HepG2 (cell line): ENCODE results near the gene USP19. TPM values are rescaled to one million over a fixed set of nuclear protein-coding genes. Genes with fewer than 3 reads are reported as not detected.

Source experiments
- ATAC-seq: fragments of 200-7000 bp; cut with Tn5 transposase; 3 replicates; pipeline ENCODE4 v1.9.1; 2020; ENCODE audit warnings: mild to moderate bottlenecking, moderate library complexity
- BruUV-seq: library from RNA; stranded (reverse); fragments of 400-500 nt; replicated peaks from 2 replicates; lab custom pipeline; 2021; lab: Mats Ljungman, UMichigan
- CTCF ChIA-PET: fragments of 300-600 bp; formaldehyde crosslinking; extraction: SDS; loops from one replicate; lab custom pipeline; 2021; ENCODE audit warnings: low total read pairs, inconsistent platforms, low intra/inter-chr PET ratio; lab: Yijun Ruan, JAX
- POLR2A ChIA-PET: fragments of 350-600 bp; sonication (Branson Sonifier 250); formaldehyde crosslinking; loops from one replicate; lab custom pipeline; 2020; ENCODE audit warnings: antibody characterized with exemption, inconsistent platforms; lab: Yijun Ruan, JAX
- DNase-seq: peaks from one replicate; pipeline ENCODE4 v3.0.0-alpha.2; 2015; ENCODE audit warnings: low spot score
- FAIRE-seq: peaks from 3 replicates; lab custom pipeline; 2011; peaks lifted over from hg19 to GRCh38; lab: Jason Lieb, UNC
- H2AFZ ChIP-seq: one replicate; pipeline ENCODE4 v1.6.1; 2011; ENCODE audit warnings: low read length, inconsistent platforms
- H3K27ac ChIP-seq: fragments of 300-600 bp; 3 replicates; pipeline ENCODE4 v1.8.0; 2011; ENCODE audit warnings: mixed run types, mild to moderate bottlenecking, mixed read lengths, low read length, inconsistent platforms; ENCODE audit not compliant: insufficient read depth; ENCODE audit errors: extremely low read length
- H3K27me3 ChIP-seq, 2 experiments: fragments of 200-600 bp in 1 of 2; 2 replicates in 1 of 2; 3 replicates in 1 of 2; pipeline versions ENCODE4 v1.6.0 to v1.8.0; 2011; ENCODE audit warnings: low read length in 2 of 2, mild to moderate bottlenecking in 2 of 2, moderate library complexity in 2 of 2, inconsistent platforms in 1 of 2; ENCODE audit not compliant: insufficient read depth in 2 of 2, control insufficient read depth in 1 of 2
- H3K36me3 ChIP-seq, 2 experiments: fragments of 200-600 bp in 1 of 2; replicated peaks in 1 of 2; 2 replicates in 1 of 2; 3 replicates in 1 of 2; pipeline versions ENCODE4 v1.5.1 to v1.8.0; 2011; ENCODE audit warnings: low read length in 2 of 2, inconsistent platforms in 1 of 2; ENCODE audit not compliant: insufficient read depth in 2 of 2, control insufficient read depth in 1 of 2
- H3K4me1 ChIP-seq: 2 replicates; pipeline ENCODE4 v1.5.1; 2012; ENCODE audit warnings: low read length, inconsistent platforms; ENCODE audit not compliant: insufficient read depth
- H3K4me2 ChIP-seq: 2 replicates; pipeline ENCODE4 v1.6.0; 2011; ENCODE audit warnings: low read depth, low read length, inconsistent platforms
- H3K4me3 ChIP-seq, 3 experiments: fragments of 200-600 bp in 1 of 3; sonication (generic), shearing (Covaris generic) in 1 of 3; replicated peaks in 1 of 3; 2 replicates each; pipeline ENCODE4 v1.5.1; 2011 to 2016; ENCODE audit warnings: low read length in 3 of 3, inconsistent platforms in 2 of 3, low read depth in 2 of 3, mild to moderate bottlenecking in 2 of 3, control low read depth in 1 of 3, mixed read lengths in 1 of 3; ENCODE audit not compliant: insufficient read depth in 1 of 3
- H3K79me2 ChIP-seq: one replicate; pipeline ENCODE4 v1.6.1; 2011; ENCODE audit warnings: low read length, inconsistent platforms; ENCODE audit not compliant: insufficient read depth
- H3K9ac ChIP-seq: 2 replicates; pipeline ENCODE4 v1.6.0; 2011; ENCODE audit warnings: mild to moderate bottlenecking, low read depth, low read length, inconsistent platforms; ENCODE audit not compliant: insufficient read depth
- H3K9me3 ChIP-seq: 2 replicates; pipeline ENCODE4 v1.5.1; 2012; ENCODE audit warnings: mild to moderate bottlenecking, low read length
- H4K20me1 ChIP-seq: 2 replicates; pipeline ENCODE4 v1.6.0; 2011; ENCODE audit warnings: inconsistent platforms, mild to moderate bottlenecking, low read length, moderate library complexity; ENCODE audit not compliant: insufficient read depth
- AGO2 ChIP-seq: fragments of 200-400 bp; formaldehyde crosslinking; optimal IDR thresholded peaks from 2 replicates; pipeline ENCODE3; 2017; ENCODE audit warnings: mild to moderate bottlenecking, low read depth, low read length, moderate library complexity
- BRD4 ChIP-seq: sonication (generic); formaldehyde crosslinking; IDR thresholded peaks from 2 replicates; pipeline ENCODE4 v1.4.0; 2020; ENCODE audit warnings: missing genetic modification reagents
- FOSL1 ChIP-seq: sonication (generic); formaldehyde crosslinking; IDR thresholded peaks from 2 replicates; pipeline ENCODE4 v1.9.0; 2021; ENCODE audit warnings: missing genetic modification reagents, borderline replicate concordance
- HMG20A ChIP-seq: IDR thresholded peaks from 2 replicates; pipeline ENCODE4 v1.6.1; 2016; ENCODE audit warnings: borderline replicate concordance
- PCBP1 ChIP-seq: fragments of 200-400 bp; formaldehyde crosslinking; IDR thresholded peaks from 2 replicates; pipeline ENCODE4 v1.6.1; 2017; ENCODE audit warnings: mild to moderate bottlenecking, low read depth, low read length, borderline replicate concordance
- ZNF713 ChIP-seq: sonication (generic); formaldehyde crosslinking; IDR thresholded peaks from 2 replicates; pipeline ENCODE4 v1.4.0; 2020; ENCODE audit warnings: mild to moderate bottlenecking, missing genetic modification reagents
- WGBS: methylation state at CpG from one replicate; pipeline ENCODE4 v1.1.6; 2017; ENCODE audit warnings: low lambda C conversion rate; 5-methylcytosine and 5-hydroxymethylcytosine counted together
- in situ Hi-C: cut with HindIII; loops from 2 replicates; pipeline ENCODE4 v1.10.0; 2017; ENCODE audit warnings: low pct_unique_long_range_greater_than_20kb; ENCODE audit not compliant: extremely low pct_ligation_motif_present
- intact Hi-C: fragments of 100-400 bp; cut with micrococcal nuclease; formaldehyde crosslinking; loops from one replicate; pipeline ENCODE4 v1.10.0; 2022; ENCODE audit not compliant: unreplicated experiment
- microRNA-seq: library from miRNA; unstranded; fragments of <30 nt; microRNA quantifications from one replicate; pipeline ENCODE4, GENCODE V29; 2020
- polyA plus RNA-seq, 8 experiments: library from polyadenylated mRNA; depleted of rRNA in 3 of 8; stranded (reverse) in 7 of 8; unstranded in 1 of 8; fragments of >200 nt; fragmentation: Illumina TruSeq in 4 of 8; extraction: Trizol in 4 of 8; gene quantifications; 2 replicates each; pipeline versions ENCODE4 v1.2.1 to v1.2.3, GENCODE V29; 2011 to 2016; ENCODE audit warnings: low read depth in 4 of 8, missing spikeins in 1 of 8, mixed read lengths in 1 of 8; ENCODE audit not compliant: insufficient read depth in 1 of 8
- small RNA-seq, 3 experiments: library from RNA; depleted of rRNA; stranded (forward); fragments of <200 nt; gene quantifications; one replicate each; pipeline ENCODE3, GENCODE V24; 2012; ENCODE audit warnings: low read depth in 2 of 3, low replicate concordance in 1 of 3; ENCODE audit not compliant: insufficient read length in 3 of 3, insufficient read depth in 2 of 3
- total RNA-seq, 5 experiments: library from RNA; depleted of rRNA; stranded (reverse); fragments of >200 nt; fragmentation: Illumina TruSeq; extraction: Trizol; gene quantifications; 2 replicates each; pipeline ENCODE4 v1.2.3, GENCODE V29; 2016; ENCODE audit warnings: low read depth in 1 of 5

Gene USP19
- total and polyA plus RNA-seq, 2 of the 13 experiments (the other 11 are each of a cell fraction or from before 2014, with no cell fraction given): 28.3 to 31.7 TPM

DNA sequence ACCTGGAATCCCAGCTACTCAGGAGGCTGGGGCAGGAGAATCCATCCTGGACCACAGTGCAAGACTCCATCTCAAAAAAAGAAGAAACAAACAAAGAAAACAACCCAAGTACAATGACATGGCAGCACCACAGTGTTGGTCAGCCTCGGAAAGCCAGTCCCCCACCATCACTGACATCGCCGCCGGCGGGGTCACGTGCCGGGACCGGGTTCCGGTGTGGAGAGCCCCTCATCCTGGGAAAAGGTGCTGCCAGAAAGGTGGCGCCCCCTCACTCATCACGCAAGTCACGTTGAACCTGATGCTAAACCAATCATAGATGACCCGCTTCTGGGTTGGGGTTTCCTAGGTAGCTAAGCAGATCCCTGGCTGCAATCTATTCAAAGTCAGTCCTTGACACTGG, 44.5 kb downstream of the USP19 start:
- peaks cover 33% of the 10 kb centered on the region for H3K79me2 ChIP-seq
- H3K9ac ChIP-seq: no peak overlapping the region
- H4K20me1 ChIP-seq: 0 out of 2 replicates have a peak, but pooled peaks cover 9% of the 10 kb centered on the region
- ChIA-PET CTCF (no interaction called here), POLR2A (no interaction called here)
- H2AFZ ChIP-seq: no peak overlapping the region
- no peak overlapping the region for H3K4me3 ChIP-seq
- no peaks in the 10 kb centered on the region for H3K27me3 ChIP-seq
- H3K27ac ChIP-seq: no peak overlapping the region
- in situ Hi-C loops (no loop called here), intact Hi-C loops (no loop called here)
- FAIRE-seq (no peak), DNase-seq (no peak), ATAC-seq (no peak)
- H3K9me3 ChIP-seq: no peaks in the 10 kb centered on the region
- peaks cover 37 to 56% of the 10 kb centered on the region in 2 experiments for H3K36me3 ChIP-seq
- no TSS peak for BruUV-seq
- WGBS: 97% methylated on average over 13 of the region's 13 CpGs
- no peak for TF ChIP-seq BRD4 (CRISPR knock-in tag)
- TF ChIP-seq PCBP1: no peak
- no peak for TF ChIP-seq HMG20A (CRISPR knock-in tag)
- no peak for TF ChIP-seq FOSL1 (CRISPR knock-in tag)
- peak; percentile 20 for TF ChIP-seq AGO2
- TF ChIP-seq ZNF713: no peak
- H3K4me2 ChIP-seq: no peak overlapping the region
- 0 out of 2 replicates have a peak, but pooled peaks cover 5% of the 10 kb centered on the region for H3K4me1 ChIP-seq

Small RNAs within 50 kb of the gene (microRNA-seq; reads per million reads assigned to microRNA genes)
- gene MIR6890: not detected

Small RNAs within 50 kb of the gene (small RNA-seq; reads per million reads assigned to genes)
- gene RN7SL182P: 0 reads per million in 3 experiments

Other genes starting within 250 kb of the USP19 start
- gene SLC25A20, start 221.9 kb downstream of the USP19 start, total RNA-seq (2016; rRNA removed; fragmentation: Illumina TruSeq; extraction: Trizol): 25.4 and 26.6 TPM in 2 replicates
- gene SLC25A20, start 221.9 kb downstream of the USP19 start, polyA plus RNA-seq (2011; rRNA removed): 21.1 and 21.9 TPM in 2 replicates
- gene ARIH2, start 202.0 kb downstream of the USP19 start, total RNA-seq (2016; rRNA removed; fragmentation: Illumina TruSeq; extraction: Trizol): 83.3 and 86.9 TPM in 2 replicates
- 64.8 and 74.4 TPM in 2 replicates for gene ARIH2, start 202.0 kb downstream of the USP19 start, polyA plus RNA-seq (2011; rRNA removed)
- gene P4HTM, start 130.6 kb downstream of the USP19 start, total RNA-seq (2016; rRNA removed; fragmentation: Illumina TruSeq; extraction: Trizol): not detected in 2 replicates
- 0.01 TPM in 1 of 2 replicates, not detected in the other for gene P4HTM, start 130.6 kb downstream of the USP19 start, polyA plus RNA-seq (2011; rRNA removed)
- 71.2 and 73.4 TPM in 2 replicates for gene WDR6, start 113.4 kb downstream of the USP19 start, total RNA-seq (2016; rRNA removed; fragmentation: Illumina TruSeq; extraction: Trizol)
- 139 and 187 TPM in 2 replicates for gene WDR6, start 113.4 kb downstream of the USP19 start, polyA plus RNA-seq (2011; rRNA removed)
- 18.3 and 19.9 TPM in 2 replicates for gene DALRD3, start 102.2 kb downstream of the USP19 start, total RNA-seq (2016; rRNA removed; fragmentation: Illumina TruSeq; extraction: Trizol)
- gene DALRD3, start 102.2 kb downstream of the USP19 start, polyA plus RNA-seq (2011; rRNA removed): 31.7 and 36.5 TPM in 2 replicates
- 50.0 and 51.9 TPM in 2 replicates for gene NDUFAF3, start 98.7 kb downstream of the USP19 start, total RNA-seq (2016; rRNA removed; fragmentation: Illumina TruSeq; extraction: Trizol)
- 39.0 and 42.0 TPM in 2 replicates for gene NDUFAF3, start 98.7 kb downstream of the USP19 start, polyA plus RNA-seq (2011; rRNA removed)
- 260 and 344 TPM in 2 replicates for gene IMPDH2, start 91.4 kb downstream of the USP19 start, total RNA-seq (2016; rRNA removed; fragmentation: Illumina TruSeq; extraction: Trizol)
- 248 and 252 TPM in 2 replicates for gene IMPDH2, start 91.4 kb downstream of the USP19 start, polyA plus RNA-seq (2011; rRNA removed)
- 35.5 and 52.6 TPM in 2 replicates for gene QRICH1, start 26.8 kb downstream of the USP19 start, total RNA-seq (2016; rRNA removed; fragmentation: Illumina TruSeq; extraction: Trizol)
- 97.3 and 102 TPM in 2 replicates for gene QRICH1, start 26.8 kb downstream of the USP19 start, polyA plus RNA-seq (2011; rRNA removed)
- gene QARS1, start 16.1 kb downstream of the USP19 start, total RNA-seq (2016; rRNA removed; fragmentation: Illumina TruSeq; extraction: Trizol): 307 and 408 TPM in 2 replicates
- 327 and 419 TPM in 2 replicates for gene QARS1, start 16.1 kb downstream of the USP19 start, polyA plus RNA-seq (2011; rRNA removed)
- 67.9 and 208 TPM in 2 replicates for gene LAMB2, start 12.2 kb upstream of the USP19 start, total RNA-seq (2016; rRNA removed; fragmentation: Illumina TruSeq; extraction: Trizol)
- 443 and 619 TPM in 2 replicates for gene LAMB2, start 12.2 kb upstream of the USP19 start, polyA plus RNA-seq (2011; rRNA removed)
- gene CCDC71, start 45.5 kb upstream of the USP19 start, total RNA-seq (2016; rRNA removed; fragmentation: Illumina TruSeq; extraction: Trizol): 13.3 and 14.3 TPM in 2 replicates
- gene CCDC71, start 45.5 kb upstream of the USP19 start, polyA plus RNA-seq (2011; rRNA removed): 9.7 and 14.9 TPM in 2 replicates
- gene KLHDC8B, start 50.8 kb upstream of the USP19 start, total RNA-seq (2016; rRNA removed; fragmentation: Illumina TruSeq; extraction: Trizol): 17.2 and 17.7 TPM in 2 replicates
- 17.8 and 25.3 TPM in 2 replicates for gene KLHDC8B, start 50.8 kb upstream of the USP19 start, polyA plus RNA-seq (2011; rRNA removed)
- gene C3orf62, start 156.4 kb upstream of the USP19 start, total RNA-seq (2016; rRNA removed; fragmentation: Illumina TruSeq; extraction: Trizol): 1.2 and 1.6 TPM in 2 replicates
- gene C3orf62, start 156.4 kb upstream of the USP19 start, polyA plus RNA-seq (2011; rRNA removed): 3.9 and 4.3 TPM in 2 replicates
- 9.2 and 12.1 TPM in 2 replicates for gene USP4, start 219.2 kb upstream of the USP19 start, total RNA-seq (2016; rRNA removed; fragmentation: Illumina TruSeq; extraction: Trizol)
- 18.7 and 20.8 TPM in 2 replicates for gene USP4, start 219.2 kb upstream of the USP19 start, polyA plus RNA-seq (2011; rRNA removed)
- gene GPX1, start 237.5 kb upstream of the USP19 start, total RNA-seq (2016; rRNA removed; fragmentation: Illumina TruSeq; extraction: Trizol): 149 and 169 TPM in 2 replicates
- 167 and 168 TPM in 2 replicates for gene GPX1, start 237.5 kb upstream of the USP19 start, polyA plus RNA-seq (2011; rRNA removed)